PFSK-1 (cell line): ENCODE results near the gene HTRA3.

Experiments used
- POLR2AphosphoS5 ChIP-seq: IDR thresholded peaks from 2 replicates; pipeline ENCODE4 v1.6.1; 2012; ENCODE audit warnings: low read depth, mild to moderate bottlenecking, control low read depth, low read length, moderate library complexity
- TAF1 ChIP-seq: IDR thresholded peaks from 2 replicates; pipeline ENCODE4 v1.6.1; 2012; ENCODE audit warnings: low read length, control low read depth, borderline replicate concordance; ENCODE audit not compliant: insufficient read depth

DNA sequence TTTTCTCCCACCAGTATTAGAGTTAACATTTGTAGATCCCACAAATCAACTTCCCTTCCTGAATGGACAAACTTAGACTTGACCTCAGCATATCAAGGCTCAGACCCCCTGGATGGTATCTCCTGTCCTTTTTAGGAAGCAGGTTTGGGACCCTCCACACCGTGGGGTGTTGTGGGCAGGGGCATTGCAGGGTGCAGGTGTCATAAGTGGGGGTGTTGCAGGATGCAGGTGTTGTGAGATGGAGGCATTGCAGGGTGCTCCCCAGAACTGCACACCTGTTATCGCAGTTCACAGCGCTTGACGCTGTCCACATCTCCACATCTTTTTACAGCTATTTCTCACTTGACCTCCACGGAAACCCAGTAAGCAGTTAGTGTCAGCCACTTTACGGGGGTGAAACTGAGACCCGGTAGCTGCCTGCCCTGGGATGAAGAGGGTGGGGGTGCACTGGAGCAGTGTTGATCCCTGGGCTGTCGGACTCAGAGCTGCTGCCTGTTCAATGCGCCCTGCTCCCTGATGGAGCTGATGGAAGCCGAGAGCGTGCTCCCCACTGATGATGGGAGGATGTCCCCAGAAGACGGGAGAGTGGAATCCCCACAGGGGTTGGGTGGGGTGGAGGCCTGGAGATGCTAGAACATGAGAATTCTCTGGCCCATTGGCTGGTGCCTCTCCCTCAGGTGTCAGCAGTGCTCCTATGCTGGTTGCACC lies 45.1 kb upstream of the HTRA3 start:
- TF ChIP-seq POLR2AphosphoS5 (no peak), TAF1 (no peak)
